HG03280 (cell line): Measurements from ENCODE around the gene NLK.
"Not testable (repeated sequence)": the region's sequence is repeated elsewhere in the genome, so short reads cannot be mapped to it uniquely, and the experiment has no call there.

ENCODE experiments used
- ATAC-seq: cut with Tn5 transposase; IDR thresholded peaks from one replicate; pipeline ENCODE4 v1.9.1; 2021; ENCODE audit warnings: mild to moderate bottlenecking, moderate library complexity; ENCODE audit not compliant: unreplicated experiment

The NLK gene

GRCh38 chr17:28042657-28042720 is at the start of gene NLK:
Gene NLK, plus strand, starts transcription at chr17:28042677. Its CDS starts 197 bp downstream, at chr17:28042874.
- ATAC-seq = no peak

GRCh38 chr17:27993161-27993695 is 49.2 kb upstream of the NLK start:
- no peak for ATAC-seq

- ATAC-seq = no peak
Measured at GRCh38 chr17:27993723-27994310, 48.7 kb upstream of the NLK start.

GRCh38 chr17:27994586-27994985 is 47.9 kb upstream of the NLK start:
- no peak for ATAC-seq

- no peak for ATAC-seq
Measured at GRCh38 chr17:27995554-27995953, 46.9 kb upstream of the NLK start.

GRCh38 chr17:27996202-27997043 is 46.1 kb upstream of the NLK start:
- no peak for ATAC-seq

- ATAC-seq = no peak
Measured at GRCh38 chr17:27997044-27997401, 45.5 kb upstream of the NLK start.

- no peak for ATAC-seq
Measured at GRCh38 chr17:27997522-27997921, 45.0 kb upstream of the NLK start.

GRCh38 chr17:28001149-28001548 is 41.3 kb upstream of the NLK start:
- no peak for ATAC-seq

- no peak for ATAC-seq
Measured at GRCh38 chr17:28004344-28004743, 38.1 kb upstream of the NLK start.

- ATAC-seq = not testable (repeated sequence)
Measured at GRCh38 chr17:28007925-28008324, 34.6 kb upstream of the NLK start.

- no peak for ATAC-seq
Measured at GRCh38 chr17:28008513-28008912, 34.0 kb upstream of the NLK start.

- ATAC-seq = no peak
Measured at GRCh38 chr17:28010406-28010805, 32.1 kb upstream of the NLK start.

GRCh38 chr17:28018439-28019070 is 23.9 kb upstream of the NLK start:
- no peak for ATAC-seq

GRCh38 chr17:28020515-28020914 is 22.0 kb upstream of the NLK start:
- ATAC-seq = no peak

- ATAC-seq = no peak
Measured at GRCh38 chr17:28029044-28029443, 13.4 kb upstream of the NLK start.

GRCh38 chr17:28030386-28030785 is 12.1 kb upstream of the NLK start:
- no peak for ATAC-seq

GRCh38 chr17:28031174-28031573 is 11.3 kb upstream of the NLK start:
- no peak for ATAC-seq

GRCh38 chr17:28033972-28034714 is 8.3 kb upstream of the NLK start:
- no peak for ATAC-seq

- not testable (repeated sequence) for ATAC-seq
Measured at GRCh38 chr17:28035452-28035851, 7.0 kb upstream of the NLK start.

GRCh38 chr17:28035884-28036283 is 6.6 kb upstream of the NLK start:
- not testable (repeated sequence) for ATAC-seq

- ATAC-seq = no peak
Measured at GRCh38 chr17:28038802-28039201, 3.7 kb upstream of the NLK start.
